Activated B cell treated with CpG ODN at 0.5 μM for 24 hours (primary cell): ENCODE data around the gene PARP4. TPM values are rescaled to one million over a fixed set of nuclear protein-coding genes. Genes with fewer than 3 reads are reported as not detected.
"Not testable (repeated sequence)": the region's sequence is repeated elsewhere in the genome, so short reads cannot be mapped to it uniquely, and the experiment has no call there.

Experiments used
- ATAC-seq: fragments of 200-7000 bp; cut with Tn5 transposase; one replicate; pipeline ENCODE4 v1.10.0; 2021; ENCODE audit warnings: low read depth, mild to moderate bottlenecking, moderate library complexity
- CTCF ChIA-PET: fragments of 350-600 bp; sonication (Branson Sonifier 250); formaldehyde crosslinking; loops from one replicate; lab custom pipeline; 2021; ENCODE audit warnings: antibody characterized with exemption; lab: Charles Lee
- POLR2A ChIA-PET: fragments of 350-600 bp; sonication (Branson Sonifier 250); formaldehyde crosslinking; loops from one replicate; lab custom pipeline; 2021; ENCODE audit warnings: antibody characterized with exemption; lab: Charles Lee
- DNase-seq: peaks from one replicate; pipeline ENCODE4 v3.0.0; 2022
- H3K27ac Mint-ChIP-seq: one replicate; pipeline ENCODE4 v1.8.0; 2020; ENCODE audit warnings: mixed read lengths
- H3K27me3 Mint-ChIP-seq: one replicate; pipeline ENCODE4 v1.8.0; 2021; ENCODE audit warnings: mixed read lengths
- H3K36me3 Mint-ChIP-seq: one replicate; pipeline ENCODE4 v1.8.0; 2021; ENCODE audit warnings: low read depth, mixed read lengths
- H3K4me1 Mint-ChIP-seq: one replicate; pipeline ENCODE4 v1.8.0; 2021; ENCODE audit warnings: mixed read lengths
- H3K4me3 Mint-ChIP-seq: one replicate; pipeline ENCODE4 v1.8.0; 2020; ENCODE audit warnings: mild to moderate bottlenecking, mixed read lengths
- H3K9me3 Mint-ChIP-seq: one replicate; pipeline ENCODE4 v1.8.0; 2020; ENCODE audit warnings: mixed read lengths
- CTCF ChIP-seq: fragments of 200-600 bp; IDR thresholded peaks from one replicate; pipeline ENCODE4 v1.8.0; 2022; ENCODE audit warnings: antibody characterized with exemption, mild to moderate bottlenecking
- intact Hi-C: fragments of 100-400 bp; cut with micrococcal nuclease; formaldehyde crosslinking; loops from one replicate; pipeline ENCODE4 v1.15.1; 2024
- total RNA-seq: library from RNA; stranded (reverse); gene quantifications from 2 replicates; pipeline ENCODE4 v1.2.3, GENCODE V29; 2022

Gene PARP4
- total RNA-seq, 1 donor from 2014 or later, result 56.7 TPM

DNA sequence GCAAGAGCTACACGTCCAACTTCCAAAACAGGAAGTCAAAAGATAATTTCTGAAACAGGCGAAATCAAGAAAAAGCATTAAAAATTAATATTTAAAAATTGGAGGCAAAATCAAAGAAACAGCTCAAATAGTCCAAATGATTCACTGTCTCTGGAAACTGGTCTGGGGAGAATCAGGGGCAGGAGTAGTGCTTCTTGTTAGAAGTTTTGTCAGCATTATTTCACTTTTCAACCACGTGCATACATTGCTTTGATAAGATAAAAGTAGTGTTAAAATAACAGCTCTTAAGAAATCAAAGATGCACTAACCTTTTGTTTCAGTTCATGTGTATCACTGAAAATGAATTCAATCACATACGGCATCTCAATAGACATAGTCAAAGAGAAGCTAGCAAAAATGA is 53.8 kb downstream of the PARP4 start:
- intact Hi-C loops, result no loop called here
- Mint-ChIP-seq H3K27me3 (no peaks in the 10 kb centered on the region), H3K4me3 (no peak overlapping the region), H3K9me3 (no peaks in the 10 kb centered on the region), H3K4me1 (no peaks in the 10 kb centered on the region), H3K27ac (no peak overlapping the region), H3K36me3 (peaks cover 83% of the 10 kb centered on the region)
- ChIA-PET CTCF (no interaction called here), POLR2A (no interaction called here)
- ATAC-seq, result no peak
- TF ChIP-seq CTCF, result no peak
- DNase-seq, result no peak

DNA sequence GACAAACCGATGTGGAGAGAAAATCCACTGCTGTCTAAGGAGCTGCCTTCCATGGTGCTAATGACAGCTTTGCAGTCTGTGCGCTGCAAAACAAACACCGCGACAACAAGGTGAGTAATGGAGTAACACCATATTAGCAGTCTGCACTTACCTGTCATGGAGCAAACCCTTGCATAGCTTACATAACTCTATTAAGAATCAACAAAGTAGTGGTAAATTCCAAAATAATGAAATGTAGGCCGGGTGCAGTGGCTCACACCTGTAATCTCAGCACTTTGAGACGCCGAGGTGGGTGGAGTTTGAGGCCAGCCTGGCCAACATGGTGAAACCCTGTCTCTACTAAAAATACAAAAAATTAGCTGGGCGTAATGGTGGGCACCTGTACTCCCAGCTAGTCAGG is 56.2 kb downstream of the PARP4 start:
- ATAC-seq (no peak), DNase-seq (no peak)
- H3K36me3 Mint-ChIP-seq, result peaks cover 81% of the 10 kb centered on the region
- TF ChIP-seq CTCF, result no peak
- no peak overlapping the region for H3K4me3 Mint-ChIP-seq
- no peaks in the 10 kb centered on the region for H3K9me3 Mint-ChIP-seq
- ChIA-PET POLR2A (no interaction called here), CTCF (no interaction called here)
- no peak overlapping the region for H3K27ac Mint-ChIP-seq
- H3K4me1 Mint-ChIP-seq, result no peaks in the 10 kb centered on the region
- H3K27me3 Mint-ChIP-seq, result no peaks in the 10 kb centered on the region
- intact Hi-C loops, result no loop called here

DNA sequence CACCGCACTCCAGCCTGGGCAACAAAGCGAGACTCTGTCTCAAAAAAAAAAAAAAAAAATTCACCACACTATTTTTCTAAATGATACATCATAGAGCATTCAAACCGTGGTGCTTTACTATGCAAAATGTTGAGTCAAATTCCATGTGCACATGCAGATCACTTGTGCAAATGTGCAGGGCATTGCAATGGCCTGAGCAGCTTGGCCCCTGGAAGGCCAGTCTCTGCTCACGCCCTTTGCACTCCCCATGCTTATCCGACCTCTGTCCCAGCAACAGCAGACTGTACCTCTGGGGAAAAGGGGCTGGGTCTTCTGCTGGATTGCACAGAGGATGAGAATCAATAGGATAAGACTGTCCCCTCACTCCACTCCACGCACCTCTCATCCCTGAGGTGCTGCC is 58.5 kb downstream of the PARP4 start:
- peaks cover 81% of the 10 kb centered on the region for H3K36me3 Mint-ChIP-seq
- intact Hi-C loops, result no loop called here
- POLR2A ChIA-PET, result interaction anchor here (0.7 kb wide), 1 partner anchor 60 kb away, joined by 5 read pairs; no protein-coding TSS in a partner anchor
- DNase-seq (no peak), ATAC-seq (no peak)
- no peaks in the 10 kb centered on the region for H3K4me1 Mint-ChIP-seq
- CTCF ChIA-PET, result no interaction called here
- no peak overlapping the region for H3K4me3 Mint-ChIP-seq
- no peaks in the 10 kb centered on the region for H3K27me3 Mint-ChIP-seq
- H3K27ac Mint-ChIP-seq, result no peak overlapping the region
- H3K9me3 Mint-ChIP-seq, result no peaks in the 10 kb centered on the region
- TF ChIP-seq CTCF, result no peak

DNA sequence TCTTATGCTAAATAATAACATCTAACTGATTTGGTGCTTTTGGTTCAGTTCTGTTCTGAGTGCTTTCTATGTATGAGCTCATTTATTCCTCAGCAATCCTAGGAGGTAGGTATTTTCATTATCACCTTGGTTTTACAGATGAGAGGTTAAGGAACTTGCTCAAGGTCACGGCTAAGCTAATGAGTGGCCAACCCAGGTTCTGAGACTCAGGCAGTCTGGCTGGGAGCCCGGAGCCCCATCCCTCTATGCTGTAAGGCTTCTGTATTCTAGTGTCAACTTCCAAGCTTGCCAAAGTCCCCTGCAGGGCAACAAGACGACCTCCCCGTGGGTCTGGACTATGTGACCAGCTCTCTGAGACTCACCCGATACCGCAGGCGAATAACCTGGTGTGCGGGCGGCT is 60.5 kb downstream of the PARP4 start:
- DNase-seq, result no peak
- intact Hi-C loops, result no loop called here
- ChIA-PET CTCF (no interaction called here), POLR2A (no interaction called here)
- Mint-ChIP-seq H3K9me3 (no peaks in the 10 kb centered on the region), H3K4me1 (no peaks in the 10 kb centered on the region), H3K4me3 (no peak overlapping the region), H3K27me3 (no peaks in the 10 kb centered on the region), H3K27ac (no peak overlapping the region), H3K36me3 (peaks cover 85% of the 10 kb centered on the region)
- no peak for ATAC-seq
- TF ChIP-seq CTCF, result no peak

- Mint-ChIP-seq H3K27ac (no peak overlapping the region), H3K9me3 (no peaks in the 10 kb centered on the region), H3K36me3 (peaks cover 86% of the 10 kb centered on the region), H3K4me3 (no peak overlapping the region), H3K4me1 (no peaks in the 10 kb centered on the region), H3K27me3 (no peaks in the 10 kb centered on the region)
- ATAC-seq, result no peak
- no peak for TF ChIP-seq CTCF
- DNase-seq, result no peak
- POLR2A ChIA-PET, result no interaction called here
- CTCF ChIA-PET, result no interaction called here
- intact Hi-C loops, result no loop called here
Measured at GRCh38 chr13:24450530-24450929, 62.0 kb downstream of the PARP4 start.

- H3K9me3 Mint-ChIP-seq, DNase-seq, H3K27ac Mint-ChIP-seq, H3K4me1 Mint-ChIP-seq, CTCF ChIA-PET, intact Hi-C loops, H3K4me3 Mint-ChIP-seq, H3K27me3 Mint-ChIP-seq, POLR2A ChIA-PET, ATAC-seq: not testable (repeated sequence)
- H3K36me3 Mint-ChIP-seq, result peaks cover 89% of the 10 kb centered on the region
Measured at GRCh38 chr13:24444851-24445250, 67.7 kb downstream of the PARP4 start.
